Stimulated activated CD4-positive, alpha-beta T cell treated with anti-CD3 and anti-CD28 coated beads, TNF-alpha, amount 100 ng/mL, for 1 hour (primary cell): Measurements from ENCODE around the gene UBQLN1.
"Not testable (repeated sequence)": the region's sequence is repeated elsewhere in the genome, so short reads cannot be mapped to it uniquely, and the experiment has no call there.

Source experiments
- DNase-seq, 3 donors: peaks; one replicate each; pipeline ENCODE4 v3.0.0-alpha.2; 2020; ENCODE audit warnings: low read depth in 3 of 3, low spot score in 1 of 3

The UBQLN1 gene

GRCh38 chr9:83636813-83637212 lies 70.9 kb downstream of the UBQLN1 start:
- DNase-seq: no peak

- no peak for DNase-seq
These were observed 74.1 kb downstream of the UBQLN1 start for GRCh38 chr9:83633676-83634075.

GRCh38 chr9:83633255-83633654 lies 74.5 kb downstream of the UBQLN1 start:
- no peak for DNase-seq

DNA sequence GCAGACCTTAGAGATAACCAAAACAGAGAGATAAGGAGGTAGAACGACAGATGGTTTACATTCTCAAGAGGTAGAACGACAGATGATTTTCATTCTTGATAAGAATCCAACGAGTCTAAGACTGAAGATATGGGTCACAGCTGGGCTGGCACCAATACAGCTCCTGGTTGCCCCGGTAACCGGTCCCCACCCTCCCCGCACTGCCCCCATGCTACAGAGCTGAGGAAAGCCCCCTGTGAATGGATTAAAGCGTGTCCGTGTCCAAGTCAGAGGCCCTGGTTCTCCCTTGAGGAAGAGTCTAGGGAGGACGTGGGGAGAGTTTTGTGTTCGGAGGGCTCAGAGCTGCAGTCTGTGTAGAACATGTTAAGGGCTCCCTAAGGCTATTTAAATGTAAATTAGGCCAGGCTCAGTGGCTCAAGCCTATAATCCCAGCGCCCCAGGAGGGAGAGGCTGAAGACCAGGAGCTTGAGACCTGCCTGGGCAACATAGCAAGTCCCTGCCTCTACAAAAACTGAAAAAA lies 76.8 kb downstream of the UBQLN1 start:
- no peak for DNase-seq

- DNase-seq: no peak
These were observed 78.2 kb downstream of the UBQLN1 start for GRCh38 chr9:83629433-83630104.

DNA sequence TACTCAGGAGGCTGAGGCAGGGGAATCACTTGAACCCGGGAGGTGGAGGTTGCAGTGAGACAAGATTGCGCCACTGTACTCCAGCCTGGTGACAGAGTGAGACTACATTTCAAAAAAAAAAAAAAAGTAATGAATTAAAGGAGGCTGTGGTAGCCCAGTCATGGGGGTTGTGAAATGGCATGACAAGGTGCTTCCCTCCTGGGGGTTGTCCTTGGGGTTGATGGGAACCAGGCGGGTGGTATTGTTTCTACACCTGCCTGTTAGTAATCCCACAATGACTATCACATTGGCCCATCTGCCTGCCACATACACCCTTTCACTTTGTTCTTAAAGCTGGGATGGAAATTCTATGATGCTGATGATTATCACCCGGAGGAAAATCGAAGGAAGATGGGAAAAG lies 79.2 kb downstream of the UBQLN1 start:
- no peak for DNase-seq

DNA sequence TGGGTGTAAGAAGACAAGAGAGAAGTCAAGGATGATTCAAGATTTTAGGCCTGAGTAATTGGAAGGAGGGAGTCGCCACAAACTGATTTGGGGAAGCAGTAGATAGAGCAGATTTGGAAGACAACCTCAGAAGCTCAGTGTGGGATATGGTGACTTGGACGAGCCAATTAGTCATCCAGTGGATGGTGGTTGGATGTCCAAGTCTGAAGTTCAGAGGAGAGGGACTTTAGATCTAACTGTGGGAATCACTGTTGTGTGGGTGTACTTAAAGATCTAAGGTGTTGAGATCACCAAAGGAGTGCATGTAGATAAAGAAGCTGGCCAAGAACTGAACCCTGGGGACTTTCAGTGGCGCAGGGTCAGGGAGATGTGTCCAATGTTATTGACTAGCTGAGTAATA lies 82.6 kb downstream of the UBQLN1 start:
- DNase-seq: no peak

DNA sequence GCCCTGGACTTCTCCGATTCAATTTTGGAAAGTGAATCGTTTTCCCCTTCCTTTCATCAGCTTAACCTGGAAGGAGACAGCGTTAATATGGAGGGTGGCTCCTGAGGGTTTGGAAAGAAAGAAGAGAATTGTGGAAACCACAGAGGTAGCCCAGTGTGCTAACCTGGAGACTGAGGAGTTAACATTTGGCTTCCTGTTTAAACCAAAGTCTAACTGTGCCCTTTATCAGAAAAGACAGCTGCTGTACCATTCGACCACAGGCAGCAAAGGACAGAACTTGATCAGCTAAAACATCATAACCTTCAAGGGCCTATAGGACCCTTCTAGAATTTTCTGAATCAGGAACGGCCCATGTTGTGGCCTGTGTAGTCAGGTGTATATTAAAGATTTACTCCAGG lies 84.1 kb downstream of the UBQLN1 start:
- DNase-seq: no peak

DNA sequence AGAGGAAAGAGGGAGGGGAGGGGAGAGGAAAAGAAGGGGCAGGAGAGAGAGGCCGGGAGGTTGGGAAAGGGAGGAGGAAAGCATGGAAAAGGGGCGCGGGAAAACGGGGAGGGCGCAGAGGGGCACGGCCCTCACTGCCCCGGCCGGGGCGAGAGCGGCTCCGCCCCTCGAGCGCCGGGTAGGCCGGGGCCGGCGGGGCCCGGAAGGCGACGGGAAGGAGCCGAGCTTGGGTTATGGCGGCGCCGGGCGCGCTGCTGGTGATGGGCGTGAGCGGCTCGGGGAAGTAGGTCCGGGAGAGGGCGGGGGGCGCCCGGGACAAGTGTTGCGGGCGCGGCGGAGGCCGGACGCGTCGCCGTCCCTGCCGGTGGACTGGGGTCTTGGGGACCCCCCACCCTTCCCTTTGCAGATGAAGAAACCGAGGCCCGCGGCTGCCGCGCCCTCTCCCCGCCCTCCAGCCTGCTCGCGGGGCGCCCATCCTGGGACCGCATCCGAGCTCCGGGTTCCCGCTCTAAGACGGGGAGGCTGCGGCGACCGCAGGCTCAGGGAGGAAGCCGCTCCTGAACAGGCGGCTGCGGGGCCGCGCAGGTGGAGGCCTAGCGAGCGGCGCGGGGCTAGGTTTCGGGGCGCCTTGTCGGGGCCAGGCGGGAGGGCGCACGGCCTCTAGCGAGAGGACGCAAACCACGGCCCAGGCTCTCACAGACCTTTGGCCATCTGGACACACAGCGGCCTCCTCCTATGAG lies 84.6 kb downstream of the UBQLN1 start, which contains the start of gene IDNK:
Gene IDNK (plus strand): TSS at position 205 of the 740 bp plus-strand sequence. CDS start 29 bp downstream, at position 234.
- peak in 2 of 3 donors; percentile 16 to 49 for DNase-seq

DNA sequence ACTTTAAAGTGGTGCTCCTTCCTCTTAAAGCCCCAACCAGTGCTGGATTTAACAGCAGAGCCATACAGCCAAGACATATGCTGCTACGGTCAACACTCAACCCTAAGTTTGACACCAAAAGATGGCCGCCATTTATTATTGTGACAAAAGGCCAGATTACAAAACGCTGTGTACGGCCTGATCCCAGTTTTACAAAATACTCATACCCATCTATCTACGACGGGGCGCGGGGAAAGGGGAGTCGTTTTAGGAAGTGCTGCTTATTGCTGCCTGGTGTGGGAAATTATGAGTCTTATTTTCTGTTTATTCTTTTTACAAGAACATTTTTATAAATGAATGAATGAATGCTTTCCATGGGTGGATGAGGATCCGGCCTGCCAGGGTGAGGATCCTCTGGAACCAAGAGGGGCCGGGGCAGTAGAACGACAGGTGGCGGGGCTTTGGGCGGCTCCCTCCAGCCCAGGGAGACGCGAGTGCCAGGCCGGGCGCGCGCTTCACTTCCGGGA lies 85.3 kb downstream of the UBQLN1 start:
- peak in 1 of 3 donors; percentile 49 for DNase-seq

DNA sequence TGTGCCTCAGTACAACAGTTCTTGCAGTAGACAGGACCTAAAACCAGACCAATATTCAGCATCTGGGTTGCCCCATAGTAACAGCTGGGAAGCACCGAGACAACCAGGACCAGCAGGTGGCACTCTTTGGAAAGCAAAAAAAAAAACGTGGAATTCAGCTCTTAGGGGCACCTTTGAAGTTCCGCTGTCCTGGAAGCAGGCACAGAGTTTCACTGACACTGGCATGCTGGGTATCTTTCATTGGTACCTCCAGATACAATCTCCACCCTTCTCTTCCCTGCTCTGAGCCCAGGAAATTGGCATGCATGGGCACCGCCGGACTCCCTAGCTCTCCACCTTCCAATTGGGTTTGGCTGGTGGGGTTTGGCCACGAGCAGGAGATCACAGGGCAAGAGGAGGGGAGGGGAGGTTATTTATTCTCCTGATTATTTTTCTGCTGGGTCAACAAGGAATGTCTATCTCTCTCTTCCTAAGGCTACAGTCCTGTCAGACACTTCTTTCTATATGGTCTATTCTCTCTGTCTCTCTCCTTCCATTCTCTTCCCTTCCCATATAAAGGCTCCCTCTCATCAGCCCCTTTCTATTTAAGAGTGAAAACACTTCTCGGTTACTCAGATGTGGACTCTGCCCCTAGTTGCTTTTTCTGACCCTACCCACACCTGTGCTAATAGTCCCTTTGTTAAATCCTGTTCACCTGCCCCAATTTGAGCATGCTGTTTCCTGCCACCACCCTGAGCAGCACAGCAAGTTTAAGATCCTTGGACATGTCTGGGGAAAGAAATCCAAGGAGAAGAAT lies 86.7 kb downstream of the UBQLN1 start:
- DNase-seq: peak in 1 of 3 donors; percentile 18

GRCh38 chr9:83617299-83617698 lies 90.5 kb downstream of the UBQLN1 start:
- no peak for DNase-seq

- DNase-seq: not testable (repeated sequence)
These were observed 94.5 kb downstream of the UBQLN1 start for GRCh38 chr9:83613298-83613697.
